AG04449 (cell line): Measurements from ENCODE around the gene ABCC10.

Source experiments
- CTCF ChIA-PET: fragments of 350-600 bp; formaldehyde crosslinking; extraction: SDS; loops from one replicate; lab custom pipeline; 2021; ENCODE audit warnings: antibody characterized with exemption; lab: Yijun Ruan, JAX
- POLR2A ChIA-PET: fragments of 400-600, 350-600 bp; formaldehyde crosslinking; extraction: SDS; loops from one replicate; lab custom pipeline; 2020; ENCODE audit warnings: antibody characterized with exemption, inconsistent platforms; lab: Yijun Ruan, JAX
- DNase-seq: peaks from one replicate; pipeline ENCODE4 v3.0.0-alpha.2; 2010; ENCODE audit warnings: low read depth, low spot score
- H3K4me3 ChIP-seq: 2 replicates; pipeline ENCODE4 v1.5.1; 2011; ENCODE audit warnings: low read depth, mild to moderate bottlenecking, control low read depth, low read length
- TF ChIP-seq, protein P1 (sequence below): IDR thresholded peaks from one replicate; pipeline ENCODE4 v1.5.1; 2011; ENCODE audit warnings: mild to moderate bottlenecking, moderate library complexity, low read length, control low read depth, inconsistent platforms; ENCODE audit not compliant: insufficient read depth; ENCODE audit errors: missing control alignments

ABCC10 gene

GRCh38 chr6:43493230-43493629, 65.9 kb downstream of the ABCC10 start:
- CTCF ChIA-PET = interaction anchor here (0.9 to 18.5 kb wide), 5 partner anchors 8 to 107 kb away, joined by 3 to 337 read pairs (median 30); partner anchors contain the start of genes DLK2 and LRRC73

GRCh38 chr6:43493833-43494232, 66.5 kb downstream of the ABCC10 start:
- no peak for DNase-seq
- CTCF ChIA-PET = interaction anchor here (0.9 to 18.5 kb wide), 6 partner anchors 8 to 107 kb away, joined by 3 to 337 read pairs (median 26); partner anchors contain the start of genes DLK2, LRRC73 and TJAP1
- no peak overlapping the region for H3K4me3 ChIP-seq
- TF ChIP-seq, protein P1, sequence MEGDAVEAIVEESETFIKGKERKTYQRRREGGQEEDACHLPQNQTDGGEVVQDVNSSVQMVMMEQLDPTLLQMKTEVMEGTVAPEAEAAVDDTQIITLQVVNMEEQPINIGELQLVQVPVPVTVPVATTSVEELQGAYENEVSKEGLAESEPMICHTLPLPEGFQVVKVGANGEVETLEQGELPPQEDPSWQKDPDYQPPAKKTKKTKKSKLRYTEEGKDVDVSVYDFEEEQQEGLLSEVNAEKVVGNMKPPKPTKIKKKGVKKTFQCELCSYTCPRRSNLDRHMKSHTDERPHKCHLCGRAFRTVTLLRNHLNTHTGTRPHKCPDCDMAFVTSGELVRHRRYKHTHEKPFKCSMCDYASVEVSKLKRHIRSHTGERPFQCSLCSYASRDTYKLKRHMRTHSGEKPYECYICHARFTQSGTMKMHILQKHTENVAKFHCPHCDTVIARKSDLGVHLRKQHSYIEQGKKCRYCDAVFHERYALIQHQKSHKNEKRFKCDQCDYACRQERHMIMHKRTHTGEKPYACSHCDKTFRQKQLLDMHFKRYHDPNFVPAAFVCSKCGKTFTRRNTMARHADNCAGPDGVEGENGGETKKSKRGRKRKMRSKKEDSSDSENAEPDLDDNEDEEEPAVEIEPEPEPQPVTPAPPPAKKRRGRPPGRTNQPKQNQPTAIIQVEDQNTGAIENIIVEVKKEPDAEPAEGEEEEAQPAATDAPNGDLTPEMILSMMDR = no peak
- POLR2A ChIA-PET = interaction anchor here (0.9 to 2.0 kb wide), 2 partner anchors 13 kb away, joined by 3 to 4 read pairs; no protein-coding TSS in a partner anchor

More at GRCh38 chr6:43493230-43493629, 65.9 kb downstream of the ABCC10 start:
- no peak overlapping the region for H3K4me3 ChIP-seq
- no peak for DNase-seq
- POLR2A ChIA-PET = interaction anchor here (0.7 to 2.0 kb wide), 2 partner anchors 14 to 16 kb away, joined by 3 to 4 read pairs; partner anchors contain the start of gene TJAP1
- TF ChIP-seq, protein P1 = no peak

DNA sequence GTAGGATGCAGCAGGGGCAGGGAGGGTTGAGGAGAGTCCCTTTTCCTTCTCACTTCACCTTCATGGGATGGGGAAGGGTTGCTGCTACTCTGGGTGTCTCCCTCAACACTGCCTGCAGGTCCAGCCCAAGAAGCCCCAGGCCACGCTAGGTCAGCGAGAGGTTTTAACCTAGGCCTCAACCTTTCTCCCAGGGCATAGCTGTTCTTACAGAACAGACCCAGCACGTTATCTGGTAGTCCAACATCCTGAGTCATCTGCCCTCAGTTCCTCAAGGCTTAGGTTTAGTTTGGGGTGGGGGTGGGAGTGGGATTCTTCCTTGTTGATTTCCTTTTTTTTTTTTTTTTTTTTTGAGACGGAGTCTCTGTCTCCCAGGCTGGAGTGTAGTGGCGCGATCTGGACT, 67.0 kb downstream of the ABCC10 start:
- ChIA-PET POLR2A (interaction anchor here (0.9 to 1.2 kb wide), 2 partner anchors 13 to 67 kb away, joined by 3 read pairs; partner anchors contain the start of gene ABCC10), CTCF (interaction anchor here (1.5 to 18.5 kb wide), 5 partner anchors 9 to 43 kb away, joined by 3 to 337 read pairs (median 30); partner anchors contain the start of genes DLK2, LRRC73 and TJAP1)
- no peak for DNase-seq
- TF ChIP-seq, protein P1 = no peak
- H3K4me3 ChIP-seq = no peak overlapping the region

DNA sequence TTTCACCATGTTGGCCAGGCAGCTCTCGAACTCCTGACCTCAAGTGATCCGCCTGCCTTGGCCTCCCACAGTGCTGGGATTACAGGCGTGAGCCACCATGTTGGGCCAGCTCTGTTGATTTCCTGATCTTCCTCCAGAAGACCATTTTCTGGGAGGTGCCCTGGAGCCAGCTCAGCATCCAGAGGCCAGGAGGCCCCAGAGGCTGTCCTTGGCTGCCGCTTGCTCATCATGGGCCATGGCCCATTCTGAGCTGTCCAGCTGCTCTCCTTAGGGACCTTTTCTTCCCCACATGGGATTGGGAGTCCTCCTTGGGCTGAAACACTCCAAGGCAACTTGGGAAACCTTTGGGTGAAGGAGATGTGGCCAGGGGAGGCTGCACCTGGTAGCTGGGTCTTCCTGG, 67.4 kb downstream of the ABCC10 start:
- DNase-seq = no peak
- CTCF ChIA-PET = interaction anchor here (0.7 to 18.5 kb wide), 7 partner anchors 9 to 233 kb away, joined by 3 to 337 read pairs (median 21); partner anchors contain the start of genes DLK2, LRRC73 and TJAP1
- TF ChIP-seq, protein P1 = no peak
- POLR2A ChIA-PET = interaction anchor here (0.9 to 1.2 kb wide), 2 partner anchors 12 to 67 kb away, joined by 3 read pairs; partner anchors contain the start of gene ABCC10
- H3K4me3 ChIP-seq = no peak overlapping the region

DNA sequence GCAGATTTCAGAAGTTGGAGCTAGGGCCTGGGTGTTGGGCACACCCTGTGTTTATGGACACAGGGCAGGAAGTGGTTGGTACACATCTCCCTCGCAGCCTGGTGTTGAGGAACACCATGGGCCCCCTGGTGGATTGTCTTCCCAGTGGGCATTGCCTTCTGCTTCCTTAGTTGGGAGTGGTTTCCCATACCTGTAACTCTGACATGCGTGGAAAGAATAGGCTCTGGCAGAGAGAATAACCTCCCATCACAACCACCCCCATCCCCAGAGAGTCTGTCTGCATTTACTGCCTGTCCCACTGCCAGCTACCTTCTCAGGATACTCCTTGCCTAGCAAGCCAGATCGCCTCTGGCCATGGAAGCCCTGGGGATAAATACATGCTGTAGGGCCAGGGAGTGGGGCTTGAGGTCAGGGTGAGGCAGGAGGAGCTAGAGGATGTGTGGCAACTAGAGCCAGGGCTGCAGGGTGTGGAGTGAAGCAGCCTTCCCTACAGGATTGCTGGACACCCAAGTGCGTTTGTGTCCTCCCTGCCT, 68.1 kb downstream of the ABCC10 start:
- H3K4me3 ChIP-seq = no peak overlapping the region
- TF ChIP-seq, protein P1 = peak; percentile 11
- ChIA-PET CTCF (interaction anchor here (0.7 to 18.5 kb wide), 15 partner anchors 10 to 266 kb away, joined by 3 to 337 read pairs (median 6); partner anchors contain the start of genes DLK2, DNPH1, LRRC73 and POLR1C), POLR2A (interaction anchor here (1.2 kb wide), 1 partner anchor 68 kb away, joined by 3 read pairs; the partner anchor contains the start of gene ABCC10)
- DNase-seq = no peak
